Choroid plexus epithelial cell (primary cell): ENCODE results near the gene CIT.

Experiments used
- DNase-seq: peaks from one replicate; pipeline ENCODE4 v3.0.0-alpha.2; 2010; ENCODE audit warnings: low read depth
- H3K4me3 ChIP-seq: 2 replicates; pipeline ENCODE4 v1.5.1; 2011; ENCODE audit warnings: low read depth, mild to moderate bottlenecking, control low read depth, low read length, moderate library complexity
- CTCF ChIP-seq: conservative IDR thresholded peaks from 2 replicates; pipeline ENCODE4 v1.5.1; 2011; ENCODE audit warnings: low read depth, mild to moderate bottlenecking, control low read depth, inconsistent platforms, low read length, moderate library complexity

The CIT gene

GRCh38 chr12:119749666-119750065, 127.5 kb downstream of the CIT start:
- no peak for TF ChIP-seq CTCF
- DNase-seq: peak; percentile 34
- no peak overlapping the region for H3K4me3 ChIP-seq

DNA sequence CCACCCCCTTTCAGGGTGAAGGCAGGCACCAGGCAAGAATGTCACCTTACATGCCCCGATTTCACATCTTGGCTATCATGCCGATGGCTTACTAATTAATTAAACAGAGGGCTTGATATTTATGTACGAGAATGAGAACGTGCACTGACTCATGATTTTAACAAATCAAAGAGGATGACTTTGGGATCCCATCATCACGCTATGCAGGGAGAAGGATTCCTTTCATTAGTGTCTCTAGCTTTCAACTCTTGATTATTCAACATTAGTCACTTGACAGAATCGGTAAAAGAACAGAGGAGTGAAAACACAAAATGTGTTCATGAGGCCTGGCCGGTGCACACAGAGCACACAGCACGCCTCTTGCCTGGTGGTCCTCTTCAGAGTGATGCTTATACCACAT, 128.6 kb downstream of the CIT start:
- DNase-seq: no peak
- no peak for TF ChIP-seq CTCF
- H3K4me3 ChIP-seq: no peak overlapping the region

GRCh38 chr12:119746169-119746568, 131.0 kb downstream of the CIT start:
- DNase-seq: no peak
- no peak overlapping the region for H3K4me3 ChIP-seq
- no peak for TF ChIP-seq CTCF

DNA sequence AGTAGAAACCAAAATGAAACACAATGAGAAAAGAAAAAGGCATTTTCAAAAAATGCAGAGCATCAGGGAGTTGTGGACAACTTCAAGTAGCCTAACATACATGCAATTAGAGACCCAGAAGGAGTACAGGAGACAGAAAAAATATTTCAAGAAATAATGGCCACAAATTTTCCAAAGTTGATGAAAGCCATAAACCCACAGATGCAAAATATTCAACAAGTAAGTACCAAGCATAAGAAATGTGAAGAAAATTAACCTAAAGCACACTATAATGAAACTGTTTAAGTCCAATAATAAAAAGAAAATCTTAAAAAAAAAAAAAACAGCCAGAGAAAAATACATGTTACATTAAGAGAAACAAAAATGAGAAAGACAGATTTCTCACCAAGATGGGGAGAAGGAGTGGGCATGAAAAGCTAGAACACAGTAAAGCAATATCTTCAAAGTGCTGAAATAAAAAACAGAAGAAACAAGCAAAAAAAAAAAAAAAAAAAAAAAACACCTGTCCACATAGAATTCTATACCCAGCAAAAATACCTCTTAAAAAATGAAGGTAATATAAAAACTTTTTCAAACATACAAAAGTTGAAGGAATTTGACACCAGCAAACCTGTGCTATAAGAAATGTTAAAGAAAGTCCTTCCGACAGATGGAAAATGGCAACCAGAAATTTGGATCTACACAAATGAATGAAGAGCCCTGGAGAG, 132.1 kb downstream of the CIT start:
- H3K4me3 ChIP-seq: no peak overlapping the region
- DNase-seq: no peak
- no peak for TF ChIP-seq CTCF

DNA sequence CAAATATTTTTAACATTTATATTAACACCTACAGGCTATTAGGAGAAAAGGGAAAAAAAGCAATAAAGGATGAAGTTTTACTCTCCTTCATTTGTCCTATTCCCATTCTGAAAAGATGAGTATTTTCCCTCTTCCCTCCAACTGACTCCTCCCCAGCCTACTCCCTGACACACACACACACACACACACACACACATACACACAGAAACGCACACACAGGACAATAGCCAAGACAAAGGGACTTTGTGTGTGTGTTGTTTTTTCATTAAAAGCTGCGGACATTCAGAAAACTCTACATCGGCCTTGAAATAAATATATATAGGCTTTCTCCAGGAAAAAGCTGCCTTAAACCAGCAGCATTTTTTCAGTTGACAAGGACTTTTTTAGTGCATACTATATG, 134.4 kb downstream of the CIT start:
- no peak overlapping the region for H3K4me3 ChIP-seq
- TF ChIP-seq CTCF: no peak
- DNase-seq: no peak

DNA sequence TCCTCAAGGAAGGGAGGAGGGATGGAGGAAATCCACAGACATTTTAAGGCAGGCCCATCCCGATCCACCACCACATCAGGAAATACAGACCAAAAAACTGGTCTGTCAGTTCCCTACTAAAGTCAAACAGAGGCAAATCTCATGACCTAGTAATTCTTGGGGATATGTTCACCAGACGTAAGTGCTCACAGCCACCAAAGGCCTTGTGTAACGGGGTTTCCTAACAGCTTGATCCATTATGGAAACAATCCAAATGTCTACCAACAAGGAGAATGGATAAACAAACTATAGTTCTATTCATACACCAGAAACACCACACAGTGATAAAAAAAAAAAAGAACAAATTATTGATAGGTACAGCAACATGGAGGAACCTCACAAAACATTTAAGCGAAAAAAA, 136.3 kb downstream of the CIT start:
- DNase-seq: no peak
- H3K4me3 ChIP-seq: no peak overlapping the region
- TF ChIP-seq CTCF: no peak

- H3K4me3 ChIP-seq: no peak overlapping the region
- no peak for TF ChIP-seq CTCF
- DNase-seq: no peak
Observed at GRCh38 chr12:119735079-119735478, 142.0 kb downstream of the CIT start.
